Thyroid gland (tissue), 4 donors: ENCODE results near the gene QPRT. TPM values are rescaled to one million over a fixed set of nuclear protein-coding genes. Genes with fewer than 3 reads are reported as not detected.

Experiments used
- DNase-seq, 2 donors: peaks; one replicate each; pipeline ENCODE4 v3.0.0-alpha.2; 2019
- H3K27ac ChIP-seq, 3 donors: fragments of 200-600 bp; sonication (generic); 1 replicate in 2 of 3; 2 replicates in 1 of 3; pipeline ENCODE4 v1.5.1; 2016 to 2019; ENCODE audit warnings: mild to moderate bottlenecking in 1 of 3, moderate library complexity in 1 of 3
- H3K27me3 ChIP-seq: fragments of 200-600 bp; sonication (generic); one replicate; pipeline ENCODE4 v1.5.1; 2019
- H3K36me3 ChIP-seq, 2 donors: fragments of 200-600 bp; sonication (generic); one replicate each; pipeline ENCODE4 v1.5.1; 2016 to 2019
- H3K4me1 ChIP-seq, 2 donors: fragments of 200-600 bp; sonication (generic); one replicate each; pipeline ENCODE4 v1.5.1; 2017 to 2019
- H3K4me3 ChIP-seq, 3 donors: fragments of 200-600 bp; sonication (generic); replicated peaks in 1 of 3; 1 replicate in 2 of 3; 2 replicates in 1 of 3; pipeline ENCODE4 v1.5.1; 2016; ENCODE audit warnings: mild to moderate bottlenecking in 1 of 3
- H3K9me3 ChIP-seq: fragments of 200-600 bp; sonication (generic); one replicate; pipeline ENCODE4 v1.5.1; 2017
- CTCF ChIP-seq, 6 experiments: fragments of 200-600 bp in 3 of 6; fragments of 450-650 bp in 3 of 6; sonication (generic) in 3 of 6; IDR thresholded peaks; one replicate each; pipeline ENCODE4 v1.5.1; 2016 to 2019; ENCODE audit warnings: antibody characterized with exemption in 6 of 6, mild to moderate bottlenecking in 2 of 6, inconsistent platforms in 1 of 6, moderate library complexity in 1 of 6
- POLR2A ChIP-seq, 2 donors: fragments of 450-650 bp; IDR thresholded peaks; one replicate each; pipeline ENCODE4 v1.6.1; 2017; ENCODE audit warnings: antibody characterized with exemption in 2 of 2, mild to moderate bottlenecking in 2 of 2, moderate library complexity in 1 of 2
- WGBS, 2 donors: methylation state at CpG; one replicate each; pipeline ENCODE4 v1.1.5; 2017; 5-methylcytosine and 5-hydroxymethylcytosine counted together
- intact Hi-C: fragments of 100-400 bp; cut with DNase I; formaldehyde crosslinking; loops from one replicate; pipeline ENCODE4 v1.15.1; 2023
- total RNA-seq, 4 donors: library from RNA; depleted of rRNA; stranded (reverse); fragments of >200 nt; gene quantifications; one replicate each; pipeline ENCODE4 v1.2.3, GENCODE V29; 2016

QPRT gene
- total RNA-seq, 4 donors from 2014 or later: 1.7 to 5.6 (median 3.0) TPM

- H3K4me1 ChIP-seq: peaks cover 0 to 3% of the 10 kb centered on the region in 2 donors
- no peaks in the 10 kb centered on the region for H3K9me3 ChIP-seq
- WGBS, 2 donors: 95 to 97% methylated on average over 11 to 15 of the region's 21 CpGs
- no peak overlapping the region for H3K27ac ChIP-seq
- no peak for DNase-seq
- no peaks in the 10 kb centered on the region for H3K27me3 ChIP-seq
- intact Hi-C loops: loop anchor here (5.0 kb wide), 1 partner anchor 305 kb away; no protein-coding TSS in a partner anchor
- no peaks in the 10 kb centered on the region for H3K36me3 ChIP-seq
- no peak overlapping the region for H3K4me3 ChIP-seq
- TF ChIP-seq POLR2A (IDR thresholded peaks at IDR 0.05): no peak
- no peak for TF ChIP-seq CTCF (IDR thresholded peaks at IDR 0.05)
Measured at GRCh38 chr16:29696881-29697331, 17.9 kb downstream of the QPRT start.

GRCh38 chr16:29697391-29697790 is 18.4 kb downstream of the QPRT start:
- no peaks in the 10 kb centered on the region for H3K36me3 ChIP-seq
- no peak overlapping the region for H3K27ac ChIP-seq
- no peak overlapping the region for H3K4me3 ChIP-seq
- TF ChIP-seq POLR2A (IDR thresholded peaks at IDR 0.05) (no peak), CTCF (IDR thresholded peaks at IDR 0.05) (no peak)
- no peak for DNase-seq
- peaks cover 0 to 3% of the 10 kb centered on the region in 2 donors for H3K4me1 ChIP-seq
- H3K9me3 ChIP-seq: no peaks in the 10 kb centered on the region
- H3K27me3 ChIP-seq: no peaks in the 10 kb centered on the region
- intact Hi-C loops: loop anchor here (5.0 kb wide), 1 partner anchor 305 kb away; no protein-coding TSS in a partner anchor
- WGBS, 2 donors: 89 to 100% methylated on average over 5 to 6 of the region's 7 CpGs

- no peak for DNase-seq
- 81 to 91% methylated on average over 2 of the region's 2 CpGs for WGBS, 2 donors
- no peaks in the 10 kb centered on the region for H3K36me3 ChIP-seq
- H3K27me3 ChIP-seq: no peaks in the 10 kb centered on the region
- intact Hi-C loops: loop anchor here (5.0 kb wide), 1 partner anchor 304 kb away; no protein-coding TSS in a partner anchor
- peaks cover 0 to 3% of the 10 kb centered on the region in 2 donors for H3K4me1 ChIP-seq
- H3K27ac ChIP-seq: no peak overlapping the region
- H3K9me3 ChIP-seq: no peaks in the 10 kb centered on the region
- TF ChIP-seq CTCF (IDR thresholded peaks at IDR 0.05) (no peak), POLR2A (IDR thresholded peaks at IDR 0.05) (no peak)
- no peak overlapping the region for H3K4me3 ChIP-seq
Measured at GRCh38 chr16:29698042-29698441, 19.1 kb downstream of the QPRT start.

- no peak for TF ChIP-seq CTCF (IDR thresholded peaks at IDR 0.05)
- no peak for TF ChIP-seq POLR2A (IDR thresholded peaks at IDR 0.05)
- Histone ChIP-seq H3K36me3 (no peaks in the 10 kb centered on the region), H3K27ac (no peak overlapping the region), H3K4me1 (peaks cover 0 to 3% of the 10 kb centered on the region in 2 donors), H3K4me3 (no peak overlapping the region), H3K9me3 (no peaks in the 10 kb centered on the region), H3K27me3 (no peaks in the 10 kb centered on the region)
- 90 to 92% methylated on average over 17 of the region's 17 CpGs for WGBS, 2 donors
- no peak for DNase-seq
- intact Hi-C loops: loop anchor here (5.0 kb wide), 1 partner anchor 304 kb away; no protein-coding TSS in a partner anchor
Measured at GRCh38 chr16:29698484-29699323, 19.7 kb downstream of the QPRT start.
